Choroid plexus epithelial cell (primary cell): ENCODE results near the gene ARHGAP26.

ENCODE experiments used
- DNase-seq: peaks from one replicate; pipeline ENCODE4 v3.0.0-alpha.2; 2010; ENCODE audit warnings: low read depth
- H3K4me3 ChIP-seq: 2 replicates; pipeline ENCODE4 v1.5.1; 2011; ENCODE audit warnings: low read depth, mild to moderate bottlenecking, control low read depth, low read length, moderate library complexity
- TF ChIP-seq, protein P1 (sequence below): conservative IDR thresholded peaks from 2 replicates; pipeline ENCODE4 v1.5.1; 2011; ENCODE audit warnings: low read depth, mild to moderate bottlenecking, control low read depth, inconsistent platforms, low read length, moderate library complexity

ARHGAP26 gene

GRCh38 chr5:142817949-142818431 lies 47.8 kb downstream of the ARHGAP26 start:
- no peak for DNase-seq
- TF ChIP-seq, protein P1, sequence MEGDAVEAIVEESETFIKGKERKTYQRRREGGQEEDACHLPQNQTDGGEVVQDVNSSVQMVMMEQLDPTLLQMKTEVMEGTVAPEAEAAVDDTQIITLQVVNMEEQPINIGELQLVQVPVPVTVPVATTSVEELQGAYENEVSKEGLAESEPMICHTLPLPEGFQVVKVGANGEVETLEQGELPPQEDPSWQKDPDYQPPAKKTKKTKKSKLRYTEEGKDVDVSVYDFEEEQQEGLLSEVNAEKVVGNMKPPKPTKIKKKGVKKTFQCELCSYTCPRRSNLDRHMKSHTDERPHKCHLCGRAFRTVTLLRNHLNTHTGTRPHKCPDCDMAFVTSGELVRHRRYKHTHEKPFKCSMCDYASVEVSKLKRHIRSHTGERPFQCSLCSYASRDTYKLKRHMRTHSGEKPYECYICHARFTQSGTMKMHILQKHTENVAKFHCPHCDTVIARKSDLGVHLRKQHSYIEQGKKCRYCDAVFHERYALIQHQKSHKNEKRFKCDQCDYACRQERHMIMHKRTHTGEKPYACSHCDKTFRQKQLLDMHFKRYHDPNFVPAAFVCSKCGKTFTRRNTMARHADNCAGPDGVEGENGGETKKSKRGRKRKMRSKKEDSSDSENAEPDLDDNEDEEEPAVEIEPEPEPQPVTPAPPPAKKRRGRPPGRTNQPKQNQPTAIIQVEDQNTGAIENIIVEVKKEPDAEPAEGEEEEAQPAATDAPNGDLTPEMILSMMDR = no peak
- H3K4me3 ChIP-seq = no peak overlapping the region

DNA sequence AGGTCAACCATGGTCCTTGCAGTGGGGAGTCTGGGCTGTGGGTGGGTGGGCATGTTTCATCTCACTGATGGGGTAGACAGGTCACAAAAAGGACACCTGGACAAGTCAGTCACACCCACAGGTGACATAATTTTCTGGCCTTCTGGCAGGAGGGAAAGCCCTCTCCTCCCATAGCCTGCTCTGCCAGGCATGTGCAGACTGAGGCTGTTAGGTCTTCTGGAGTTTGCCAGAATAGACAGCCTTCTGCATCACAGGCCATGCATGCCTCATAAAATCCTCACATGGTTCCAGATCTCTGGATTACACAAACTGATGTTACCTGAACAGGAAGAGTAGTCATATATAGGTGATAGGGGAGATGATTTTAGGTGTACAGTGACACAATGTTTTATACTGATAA lies 49.1 kb downstream of the ARHGAP26 start:
- no peak overlapping the region for H3K4me3 ChIP-seq
- TF ChIP-seq, protein P1 = no peak
- no peak for DNase-seq

- no peak overlapping the region for H3K4me3 ChIP-seq
- TF ChIP-seq, protein P1 = no peak
- DNase-seq = peak; percentile 46
Observed at GRCh38 chr5:142819825-142820224, 49.6 kb downstream of the ARHGAP26 start.

DNA sequence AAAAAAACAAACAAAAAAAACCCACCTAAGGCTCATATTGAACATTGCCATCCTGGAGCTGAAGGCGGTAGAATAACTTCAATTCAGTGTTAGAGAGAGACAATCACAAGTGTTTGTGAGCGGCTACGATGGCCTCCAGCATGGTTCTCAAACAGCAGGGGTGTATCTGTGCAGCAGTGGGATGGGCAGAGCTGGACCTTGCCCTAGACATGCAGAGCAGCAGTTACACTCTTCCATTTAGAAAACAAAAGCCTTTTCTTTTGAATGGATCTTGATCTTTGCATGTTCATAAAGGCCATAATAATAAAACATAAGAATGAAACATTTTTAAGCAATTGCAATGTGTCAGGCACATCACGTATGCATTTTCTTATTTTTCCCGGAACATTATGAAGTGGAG lies 50.3 kb downstream of the ARHGAP26 start:
- TF ChIP-seq, protein P1 = no peak

GRCh38 chr5:142821034-142821732 lies 51.0 kb downstream of the ARHGAP26 start:
- DNase-seq = no peak

More for the DNA sequence above, 50.3 kb downstream of the ARHGAP26 start:
- H3K4me3 ChIP-seq = no peak overlapping the region
- DNase-seq = no peak

GRCh38 chr5:142821733-142822487 lies 51.7 kb downstream of the ARHGAP26 start:
- TF ChIP-seq, protein P1 = no peak
- peak; percentile 89 for DNase-seq
- no peak overlapping the region for H3K4me3 ChIP-seq

More at GRCh38 chr5:142821034-142821732, 51.0 kb downstream of the ARHGAP26 start:
- TF ChIP-seq, protein P1 = no peak
- H3K4me3 ChIP-seq = no peak overlapping the region
